Hypothalamus (tissue), 51 donors: Measurements from ENCODE around the gene ITPKA.
"Not testable (repeated sequence)": the region's sequence is repeated elsewhere in the genome, so short reads cannot be mapped to it uniquely, and the experiment has no call there.

Experiments used
- DNase-seq, 51 donors: peaks; one replicate each; lab custom pipeline; 2025; lab: John Stamatoyannopoulos, UW

Gene ITPKA

DNA sequence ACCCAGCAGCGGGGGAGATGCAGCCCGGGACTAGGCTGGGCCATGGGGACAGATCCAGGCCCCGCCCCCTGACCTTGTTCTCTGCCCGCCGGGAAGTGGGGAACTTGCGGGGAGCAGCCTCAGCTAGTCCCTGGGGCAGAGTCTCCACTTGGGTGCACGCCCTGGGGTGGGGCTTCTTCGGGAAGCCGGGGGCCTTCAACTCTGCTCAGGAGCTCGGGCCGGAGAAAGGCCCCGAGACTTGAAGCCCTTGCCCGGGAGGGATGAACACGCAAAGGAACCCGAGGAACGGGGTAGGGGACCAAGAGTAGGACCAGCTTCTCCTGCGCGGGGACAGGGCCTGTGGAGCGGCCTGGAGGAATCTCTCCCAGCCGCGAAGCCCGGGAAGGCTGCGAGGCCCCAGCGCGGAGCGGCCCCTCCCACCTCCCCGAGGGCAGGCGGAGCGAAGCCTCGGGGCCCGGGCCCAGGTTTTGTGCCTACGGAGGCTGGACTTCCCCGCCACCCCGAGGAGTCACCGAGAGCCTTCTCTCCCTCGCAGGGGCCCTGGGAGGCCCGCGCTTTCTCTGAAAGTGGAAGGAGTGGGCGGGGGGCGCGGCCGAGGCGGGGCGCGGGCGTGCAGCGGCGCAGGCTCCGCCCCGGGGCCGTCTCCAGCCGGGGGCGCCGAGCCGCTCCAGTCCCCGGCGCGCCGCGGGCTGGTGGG is at the start of gene ITPKA:
TSS of gene ITPKA (plus strand) at position 670 of the 697 bp plus-strand sequence. CDS start 54 bp downstream, outside the sequence.
- DNase-seq: peak in 39 of 51 donors; percentile 5 to 63 (median 35)

DNA sequence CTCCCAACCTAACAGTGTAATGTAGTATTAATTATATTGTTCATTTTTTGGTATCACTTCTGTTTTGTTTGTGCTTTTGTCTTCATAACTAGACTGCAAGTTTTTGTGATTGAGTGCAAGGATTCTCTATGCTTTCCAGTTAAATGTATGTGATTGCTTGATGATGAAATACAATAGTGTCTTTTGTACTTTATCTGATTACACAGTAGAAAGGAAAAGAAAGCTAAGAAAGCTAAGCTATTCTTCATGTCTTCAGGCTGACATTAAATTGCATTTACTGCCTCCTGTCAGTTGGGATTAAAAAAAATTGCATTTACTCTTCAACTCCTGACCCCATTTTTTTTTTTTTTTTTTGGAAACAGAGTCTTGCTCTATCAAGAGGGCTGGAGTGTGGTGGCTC is 48.3 kb upstream of the ITPKA start:
- DNase-seq: no peak

DNA sequence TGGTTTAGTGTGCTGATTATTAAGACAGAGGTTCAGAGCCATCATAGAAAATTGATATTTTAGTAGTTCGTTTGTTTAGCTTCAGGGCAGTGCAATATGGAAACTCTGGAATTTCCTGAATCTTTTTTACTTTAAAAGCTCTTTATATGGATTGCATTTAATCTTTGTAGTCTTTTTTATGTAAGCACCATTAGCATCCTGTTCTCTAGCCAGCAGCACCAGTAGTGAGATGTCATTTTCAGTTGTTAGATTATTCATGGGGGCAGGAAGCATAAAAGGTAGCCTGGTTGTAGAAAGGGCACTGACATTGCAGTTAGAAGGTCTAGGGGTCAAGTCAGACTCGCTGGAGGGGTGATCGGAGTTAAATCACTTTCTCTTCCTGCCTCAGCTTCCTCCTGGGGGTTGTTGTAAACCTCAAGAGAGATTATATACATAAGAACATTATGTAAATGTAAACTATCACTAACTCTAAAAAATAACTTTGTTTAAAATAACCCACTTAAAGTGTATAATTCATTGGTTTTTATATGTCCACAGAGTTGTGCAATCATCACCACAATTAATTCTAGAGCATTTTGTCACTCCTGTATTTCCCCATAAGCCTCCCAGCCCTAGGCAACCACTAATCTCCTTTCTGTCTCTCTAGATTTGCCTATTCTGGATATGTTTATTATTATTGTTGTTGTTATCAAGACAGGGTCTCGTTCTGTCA is 31.4 kb upstream of the ITPKA start:
- no peak for DNase-seq

DNA sequence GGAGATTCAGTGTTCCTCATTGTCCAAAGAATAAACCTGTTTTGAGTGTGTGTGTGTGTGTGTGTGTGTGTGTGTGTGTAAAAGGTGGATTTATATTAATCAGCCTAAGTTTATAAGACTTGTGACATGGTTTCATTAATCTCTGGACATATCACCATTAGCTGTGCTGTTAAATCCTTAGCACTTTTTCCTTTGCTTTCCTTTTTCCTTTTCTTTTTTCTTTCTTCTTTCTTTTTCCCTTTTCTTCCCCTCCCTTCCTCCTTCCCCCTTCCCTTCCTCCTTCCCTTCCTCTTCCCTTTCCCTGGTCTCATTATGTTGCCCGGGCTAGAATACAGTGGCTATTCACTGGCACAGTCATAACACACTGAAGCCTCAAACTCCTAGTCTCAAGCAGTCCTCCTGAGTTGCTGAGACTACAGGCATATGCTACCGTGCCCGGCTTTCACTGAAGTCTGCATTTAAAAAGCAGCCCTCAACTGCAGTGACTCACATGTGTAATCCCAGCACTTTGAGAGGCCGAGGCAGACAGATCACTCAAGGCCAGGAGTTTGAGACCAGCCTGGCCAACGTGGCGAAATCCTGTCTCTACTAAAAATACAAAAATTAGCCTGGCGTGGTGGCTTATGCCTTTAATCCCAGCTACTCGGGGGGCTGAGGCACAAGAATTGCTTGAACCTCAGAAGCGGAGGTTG is 28.6 kb upstream of the ITPKA start:
- DNase-seq: no peak

DNA sequence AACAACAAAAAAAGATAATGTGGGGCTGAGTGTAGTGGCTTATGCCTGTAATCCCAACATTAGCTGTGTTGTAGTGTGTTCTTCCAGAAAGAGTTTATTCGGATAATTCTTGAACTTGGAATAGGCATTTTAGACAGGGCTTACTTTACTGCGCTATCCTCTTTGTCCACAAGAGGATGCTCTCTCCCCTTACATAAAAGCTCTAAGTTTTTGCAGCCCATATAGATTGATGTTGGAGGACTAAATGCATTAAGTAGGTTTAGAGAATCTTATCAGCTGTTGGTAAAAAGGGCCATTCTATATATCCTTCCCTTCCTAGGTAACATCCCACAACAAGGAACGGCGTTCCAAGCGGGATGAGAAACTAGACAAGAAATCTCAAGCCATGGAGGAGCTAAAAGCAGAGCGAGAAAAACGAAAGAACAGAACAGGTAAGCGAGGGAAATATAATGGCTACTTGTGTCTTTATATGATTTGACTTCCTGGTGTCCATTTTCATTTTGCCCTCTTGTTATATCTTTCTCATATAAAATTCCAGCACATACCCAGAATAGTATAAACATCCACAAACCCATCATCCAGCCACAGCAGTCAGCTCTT is 27.8 kb upstream of the ITPKA start:
- peak in 2 of 51 donors; percentile 4 to 6 for DNase-seq

DNA sequence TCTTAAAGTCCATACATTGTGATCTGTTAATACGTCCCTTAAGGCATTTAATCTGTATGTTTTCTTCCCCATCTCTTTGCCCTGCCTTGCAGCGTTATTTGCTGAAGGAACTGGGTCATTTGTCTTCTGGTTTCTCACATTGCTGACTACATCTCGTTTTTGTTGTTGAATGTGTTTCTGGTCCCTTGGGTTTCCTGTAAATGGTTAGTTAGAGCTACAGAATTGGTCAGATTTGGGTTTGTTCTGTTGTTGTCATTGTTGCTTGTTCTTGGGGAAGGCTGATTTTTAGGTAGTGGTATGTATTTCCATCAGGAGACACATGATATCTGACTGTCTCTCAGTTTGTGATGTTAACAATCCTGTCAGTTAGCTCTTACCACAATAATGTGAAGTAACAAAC is 27.0 kb upstream of the ITPKA start:
- DNase-seq: no peak

DNA sequence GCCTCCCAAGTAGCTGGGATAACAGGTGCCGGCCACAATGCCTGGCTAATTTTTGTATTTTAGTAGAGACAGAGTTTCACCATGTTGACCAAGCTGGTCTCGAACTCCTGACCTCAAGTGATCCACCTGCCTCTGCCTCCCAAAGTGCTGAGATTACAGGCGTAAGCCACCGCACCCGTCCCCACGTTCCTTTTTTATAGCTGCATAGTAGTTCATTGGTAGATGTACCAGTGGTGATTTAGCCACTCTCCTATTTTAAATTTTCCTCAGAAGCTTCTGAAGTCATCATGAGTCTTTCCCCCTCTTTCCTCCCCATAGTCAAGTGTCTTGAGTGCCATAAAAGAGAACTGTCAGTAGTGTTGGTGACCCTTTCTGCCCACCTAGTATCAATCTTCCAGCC is 24.0 kb upstream of the ITPKA start:
- DNase-seq: not testable (repeated sequence)

DNA sequence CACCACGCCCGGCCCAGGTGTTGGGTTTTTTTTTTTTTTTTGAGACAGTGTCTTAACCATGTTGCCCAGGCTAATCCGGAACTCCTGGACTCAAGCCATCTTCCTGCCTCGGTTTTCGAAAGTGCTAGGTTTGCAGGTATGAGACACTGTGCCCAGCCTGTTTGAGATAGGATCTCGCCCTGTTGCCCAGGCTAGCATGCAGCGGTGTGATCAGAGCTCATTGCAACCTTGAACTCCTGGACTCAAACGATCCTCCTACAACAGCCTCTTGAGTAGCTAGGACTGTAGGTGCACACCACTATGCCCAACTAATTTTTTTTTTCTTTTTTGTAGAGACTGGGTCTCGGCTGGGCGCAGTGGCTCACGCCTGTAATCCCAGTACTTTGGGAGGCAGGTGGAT is 20.3 kb upstream of the ITPKA start:
- DNase-seq: no peak

DNA sequence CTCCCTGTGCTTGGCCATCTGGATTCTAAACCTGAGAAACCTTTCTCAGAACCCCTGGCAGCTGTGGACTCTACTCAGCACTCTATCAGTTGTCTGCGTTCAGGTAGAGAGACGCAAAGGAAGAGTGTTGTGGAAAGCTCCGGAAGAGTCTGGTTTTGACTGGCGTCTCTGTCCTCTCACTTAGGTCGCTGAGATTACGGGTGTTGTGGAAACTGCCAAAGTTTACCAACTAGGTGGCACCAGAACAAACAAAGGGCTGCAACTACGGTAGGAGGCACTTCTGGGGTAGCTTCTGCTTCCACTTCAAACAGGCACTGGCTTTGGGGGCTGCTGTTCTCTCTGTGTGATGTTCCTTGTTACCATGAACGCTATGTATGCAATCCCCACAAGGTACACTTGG is 19.2 kb upstream of the ITPKA start:
- no peak for DNase-seq

DNA sequence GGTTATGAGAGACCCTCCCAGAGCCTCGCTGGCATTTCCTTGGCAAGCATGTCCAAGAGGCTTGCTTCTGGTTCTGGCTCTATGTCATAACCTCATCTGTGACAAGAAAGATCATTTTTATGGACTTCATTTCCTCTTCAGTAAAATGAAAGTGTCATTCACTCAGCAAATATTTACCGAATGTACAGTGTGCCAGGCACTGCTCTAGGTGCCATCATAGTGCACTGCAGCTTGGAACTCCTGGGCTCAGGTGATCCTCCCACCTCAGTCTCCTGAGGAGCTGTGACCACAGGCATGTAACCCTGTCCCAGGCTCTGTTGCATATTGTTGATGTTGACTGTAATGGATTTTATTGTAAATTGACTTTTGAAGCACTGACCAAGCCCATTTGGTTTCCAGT is 18.7 kb upstream of the ITPKA start:
- no peak for DNase-seq

DNA sequence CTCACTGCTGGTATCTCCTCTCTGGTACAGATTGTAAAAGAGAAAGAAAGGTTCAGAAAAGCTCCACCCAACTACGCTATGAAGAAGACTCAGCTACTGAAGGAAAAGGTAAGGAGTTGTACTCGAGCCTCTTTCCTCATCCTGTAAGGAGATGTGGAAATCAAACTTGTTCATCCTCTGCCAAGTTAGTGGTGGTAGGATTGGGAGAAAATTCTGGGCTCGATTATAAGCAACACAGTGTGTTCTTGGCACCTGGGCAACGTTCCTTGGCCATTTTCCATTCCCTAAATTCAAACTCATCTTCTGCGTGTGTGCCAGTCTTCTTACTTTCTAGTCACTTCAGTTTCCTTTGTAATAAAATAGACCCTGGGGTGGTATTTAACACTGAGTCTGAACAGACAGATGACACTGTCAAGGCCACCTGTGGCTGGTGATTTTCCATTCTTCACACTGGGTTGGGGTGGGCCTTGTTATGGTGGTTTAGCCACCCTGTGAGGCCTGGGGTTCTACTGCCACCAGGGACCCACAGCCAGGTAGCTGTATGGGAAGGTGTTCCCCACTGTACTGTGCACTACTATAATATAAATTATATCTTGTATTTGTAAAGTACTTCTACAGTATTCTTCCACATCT is 17.1 kb upstream of the ITPKA start:
- no peak for DNase-seq

DNA sequence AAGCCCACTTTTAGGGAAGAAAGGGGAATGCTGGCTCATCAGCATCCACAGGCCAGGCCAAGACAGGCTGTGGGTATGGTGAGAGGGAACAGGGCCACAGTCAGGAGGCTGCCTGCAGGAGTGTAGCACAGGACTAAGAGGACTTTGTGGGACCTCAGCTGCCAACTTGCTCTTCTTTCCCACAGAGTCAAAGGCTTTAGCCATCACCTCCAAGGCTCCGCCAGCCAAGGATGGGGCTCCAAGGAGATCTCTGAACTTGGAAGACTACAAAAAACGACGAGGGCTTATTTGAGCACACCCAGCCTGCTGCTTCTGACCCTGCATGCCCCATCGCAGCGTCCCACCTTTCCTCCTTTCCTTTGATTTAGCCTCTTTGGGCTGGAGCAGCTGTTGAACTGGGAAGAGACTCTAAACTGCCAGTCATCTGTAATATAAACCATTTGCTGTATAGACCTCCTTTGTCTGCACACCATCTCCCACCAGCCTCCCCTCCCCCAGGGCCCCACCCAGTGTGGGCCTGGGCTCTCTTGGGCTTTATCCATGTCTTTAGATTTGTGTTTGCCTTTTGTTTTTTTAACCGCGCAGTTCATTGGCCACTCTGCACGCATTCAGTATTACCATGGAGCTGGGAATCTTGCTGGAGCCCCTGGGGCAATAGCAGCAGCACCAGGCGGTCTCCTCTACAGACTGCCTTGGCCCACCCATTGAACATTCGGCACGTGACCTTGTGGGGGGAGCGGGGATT is 13.1 kb upstream of the ITPKA start:
- DNase-seq: no peak

DNA sequence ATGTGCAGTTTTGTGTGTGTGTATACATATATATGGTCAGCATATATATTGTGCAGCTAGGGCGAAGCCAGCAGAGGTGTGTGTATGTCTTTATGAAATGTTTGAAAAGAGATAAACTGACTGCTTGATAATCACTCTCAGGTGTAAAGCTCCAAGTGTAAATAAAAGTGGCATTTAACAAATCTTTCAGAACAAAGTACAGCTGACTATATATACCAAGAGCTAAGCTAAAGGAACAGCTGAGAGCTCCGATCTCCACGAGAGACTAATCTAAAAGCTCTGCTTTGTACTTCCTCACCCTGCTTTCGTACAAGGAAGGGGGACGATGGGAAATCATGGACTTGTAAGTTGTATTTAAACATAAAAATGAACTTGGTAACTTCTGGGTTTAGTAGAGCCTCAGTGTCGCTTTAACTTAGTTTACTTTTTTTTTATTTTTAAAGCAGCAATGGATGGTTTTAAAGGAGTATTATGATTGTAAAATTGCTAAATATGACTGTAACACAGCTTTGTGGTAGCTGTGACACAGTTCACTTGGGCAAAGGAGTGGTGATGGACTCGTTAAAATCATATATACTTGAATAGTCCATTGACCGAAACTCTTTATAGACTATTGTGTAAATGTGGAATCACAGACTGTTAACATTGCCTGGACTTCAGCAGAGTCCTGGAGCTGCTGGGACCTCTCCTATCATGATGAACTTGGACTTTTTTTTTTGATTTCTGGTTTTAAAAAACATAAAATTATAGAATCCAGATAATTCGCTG is 11.4 kb upstream of the ITPKA start:
- DNase-seq: no peak

DNA sequence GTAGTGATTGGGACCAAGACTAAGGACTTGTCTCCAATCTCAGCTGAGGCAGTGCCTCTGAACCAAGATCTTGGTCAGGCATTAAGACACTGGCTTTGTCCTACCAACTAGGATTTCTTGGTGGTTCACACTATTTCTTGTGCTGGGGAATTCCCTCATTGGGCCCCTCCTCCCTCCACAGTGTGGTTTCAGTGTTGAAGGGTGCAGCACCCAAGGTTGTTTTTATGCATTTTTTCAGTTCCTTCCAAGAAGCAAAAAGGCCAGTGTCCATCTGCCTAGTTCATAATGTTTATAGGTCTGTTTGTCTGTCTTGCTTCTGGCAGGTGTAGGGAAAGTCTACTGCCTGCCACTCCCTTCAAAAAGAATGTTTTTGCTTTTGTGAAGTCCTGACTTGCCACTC is 10.6 kb upstream of the ITPKA start:
- DNase-seq: no peak

DNA sequence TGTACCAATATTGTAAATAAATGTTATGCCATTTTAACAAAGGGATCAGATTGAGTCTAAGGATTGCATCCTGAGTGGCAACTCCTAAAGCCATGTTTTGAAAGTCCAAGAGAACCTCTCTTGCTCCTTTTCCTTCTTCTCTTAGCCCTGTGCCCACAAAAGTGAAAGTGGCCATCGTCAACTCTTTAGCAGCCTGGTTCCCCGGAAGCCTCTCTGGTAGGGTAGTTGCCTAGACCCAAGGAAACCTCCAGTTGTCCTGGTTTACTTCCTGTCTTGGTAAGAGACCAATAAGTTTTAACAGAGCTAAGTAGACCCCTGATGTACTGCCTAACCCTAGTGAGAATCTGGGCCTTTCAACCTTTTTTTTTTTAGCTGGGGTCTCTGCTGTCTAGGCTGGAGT is 10.2 kb upstream of the ITPKA start:
- no peak for DNase-seq

DNA sequence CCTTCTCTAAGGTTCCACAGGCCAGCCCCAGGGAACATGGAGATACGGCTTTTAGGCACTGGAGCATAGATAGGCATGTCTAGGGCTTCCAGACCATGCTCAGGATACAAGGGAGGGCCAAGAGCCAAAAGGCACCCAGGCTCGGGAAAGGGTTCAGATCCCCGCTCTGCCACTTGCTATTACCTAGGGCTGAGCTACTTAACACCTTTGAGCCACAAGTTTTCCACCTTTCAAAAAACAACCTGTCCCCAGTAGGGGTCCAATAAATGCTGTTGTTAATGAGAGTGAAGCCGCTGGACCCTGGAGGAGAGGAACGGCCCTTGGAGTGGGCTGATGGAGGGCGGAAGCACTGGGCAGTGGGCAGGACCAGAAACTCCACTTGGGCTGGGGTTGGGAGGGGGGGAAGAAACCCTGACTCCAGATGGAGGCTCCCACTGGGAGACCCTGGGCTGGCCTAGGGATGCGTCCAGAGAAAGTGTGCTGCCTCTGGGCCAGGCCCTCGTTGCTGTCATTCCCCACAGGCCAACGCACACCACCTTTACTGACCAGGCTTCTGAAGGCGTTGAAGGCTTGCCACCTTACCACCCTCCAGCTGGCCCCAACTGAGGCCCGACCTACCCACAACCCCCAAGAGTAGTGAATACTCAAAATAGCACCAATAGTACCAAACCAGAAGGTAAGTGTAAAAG is 8.6 kb upstream of the ITPKA start:
- no peak for DNase-seq

DNA sequence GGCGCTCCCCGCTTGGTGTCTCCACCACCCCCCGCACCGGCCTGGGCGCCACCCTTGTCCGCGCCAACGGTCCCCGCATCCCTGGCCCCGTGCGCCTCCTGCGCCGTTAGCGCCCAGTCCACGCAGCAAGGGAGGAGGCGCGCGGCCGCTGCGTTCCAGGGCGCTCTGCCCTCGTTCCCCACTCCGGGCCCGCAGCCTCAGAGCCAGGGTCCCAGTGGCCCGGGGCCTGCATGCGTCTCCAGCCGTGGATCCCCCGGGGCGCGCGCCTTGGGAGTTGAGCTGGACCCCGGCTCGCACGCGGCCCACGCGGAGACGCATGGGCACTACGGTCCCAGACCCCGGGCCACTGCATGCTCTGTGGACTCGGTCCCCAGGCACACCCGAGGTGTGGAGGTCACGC is 7.4 kb upstream of the ITPKA start:
- DNase-seq: no peak

DNA sequence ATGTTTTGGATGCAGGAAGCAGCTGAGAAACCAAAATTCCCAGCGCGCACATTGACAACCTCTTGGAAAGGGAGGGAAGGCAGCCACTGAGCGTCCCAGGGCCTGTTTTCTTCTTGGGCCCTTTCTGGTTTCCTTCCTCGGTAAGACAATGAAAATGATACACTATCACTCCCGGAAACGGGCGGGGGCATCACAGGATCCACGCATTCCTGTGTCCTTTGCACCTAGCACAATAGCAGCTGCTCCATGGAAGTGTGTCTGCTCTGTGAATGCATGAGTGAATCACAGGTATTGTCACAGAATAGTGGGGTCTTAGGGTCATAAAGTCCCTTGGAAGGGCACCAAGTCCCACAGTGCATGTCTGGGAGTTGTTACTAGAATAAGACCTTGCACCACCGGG is 6.3 kb upstream of the ITPKA start:
- DNase-seq: no peak

DNA sequence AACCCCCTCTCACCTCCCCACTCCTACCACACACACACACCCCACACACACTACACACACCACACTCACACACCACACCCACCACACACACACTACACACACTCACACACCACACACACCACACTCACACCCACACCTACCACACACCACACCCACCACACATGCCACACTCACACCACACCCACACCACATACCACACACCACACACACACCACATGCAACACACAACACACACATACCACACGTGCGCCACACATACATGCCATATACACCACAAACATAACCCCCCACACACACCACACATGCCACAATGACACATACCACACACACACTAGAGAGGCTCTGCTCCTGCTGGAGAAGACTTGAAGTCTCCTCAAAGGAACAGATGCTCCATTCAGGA is 5.9 kb upstream of the ITPKA start:
- no peak for DNase-seq
